HCT116 (cell line): Measurements from ENCODE around the gene GTF2F1. TPM values are rescaled to one million over a fixed set of nuclear protein-coding genes. Genes with fewer than 3 reads are reported as not detected.

ENCODE experiments used
- ATAC-seq: fragments of 200-7000 bp; cut with Tn5 transposase; 2 replicates; pipeline ENCODE4 v1.9.1; 2020; ENCODE audit warnings: mild to moderate bottlenecking, moderate library complexity
- BruUV-seq: library from RNA; stranded (reverse); fragments of 400-500 nt; replicated peaks from 2 replicates; lab custom pipeline; 2021; lab: Mats Ljungman, UMichigan
- CTCF ChIA-PET: fragments of 300-600 bp; sonication (Branson Sonifier 250); formaldehyde crosslinking; loops from one replicate; lab custom pipeline; 2021; ENCODE audit warnings: antibody characterized with exemption; lab: Charles Lee
- POLR2A ChIA-PET: fragments of 300-600, 350-600 bp; sonication (Branson Sonifier 250); formaldehyde crosslinking; loops from one replicate; lab custom pipeline; 2021; ENCODE audit warnings: antibody characterized with exemption; lab: Charles Lee
- RAD21 ChIA-PET, 2 experiments: fragments of 300-600 bp; sonication (Branson Sonifier 250); formaldehyde crosslinking; loops; one replicate each; lab custom pipeline; 2023; ENCODE audit warnings: low total read pairs in 2 of 2; ENCODE audit not compliant: uncharacterized antibody in 2 of 2, unreplicated experiment in 2 of 2, low non-redundant PET in 1 of 2; lab: Charles Lee
- DNase-seq: peaks from one replicate; pipeline ENCODE4 v3.0.0-alpha.2; 2010; ENCODE audit warnings: low read depth, low spot score
- H2AFZ ChIP-seq: fragments of 200-600 bp; shearing (Covaris generic), sonication (generic); 2 replicates; pipeline ENCODE4 v1.6.1; 2017; ENCODE audit warnings: low read depth, mixed run types, mixed read lengths, antibody characterized with exemption, low read length; ENCODE audit not compliant: poor library complexity, severe bottlenecking
- H3K27ac ChIP-seq: 2 replicates; pipeline ENCODE4 v1.5.1; 2012; ENCODE audit warnings: low read depth, low read length
- H3K27me3 ChIP-seq: fragments of 200-600 bp; sonication (generic); 2 replicates; pipeline ENCODE4 v1.6.1; 2016; ENCODE audit warnings: mixed run types, low read length, mixed read lengths; ENCODE audit not compliant: insufficient read depth
- H3K36me3 ChIP-seq, 2 experiments: fragments of 200-500 bp in 1 of 2; fragments of 200-600 bp in 1 of 2; sonication (Bioruptor generic) in 1 of 2; sonication (generic) in 1 of 2; 2 replicates each; pipeline versions ENCODE4 v1.5.1 to v1.6.1; 2014 to 2016; ENCODE audit warnings: low read length in 2 of 2, inconsistent platforms in 1 of 2, mixed read lengths in 1 of 2, mixed run types in 1 of 2; ENCODE audit not compliant: insufficient read depth in 2 of 2, control insufficient read depth in 1 of 2
- H3K4me1 ChIP-seq, 2 experiments: fragments of 200-600 bp in 1 of 2; sonication (generic) in 1 of 2; 2 replicates each; pipeline versions ENCODE4 v1.5.1 to v1.6.1; 2012 to 2017; ENCODE audit warnings: low read length in 2 of 2, inconsistent platforms in 1 of 2, mild to moderate bottlenecking in 1 of 2, mixed read lengths in 1 of 2, mixed run types in 1 of 2, moderate library complexity in 1 of 2; ENCODE audit not compliant: insufficient read depth in 2 of 2, control insufficient read depth in 1 of 2
- H3K4me2 ChIP-seq: fragments of 200-600 bp; sonication (generic); 2 replicates; pipeline ENCODE4 v1.6.1; 2017; ENCODE audit warnings: mixed run types, low read length, mixed read lengths
- H3K4me3 ChIP-seq, 2 experiments: fragments of 200-600 bp in 1 of 2; sonication (generic) in 1 of 2; replicated peaks in 1 of 2; 2 replicates each; pipeline ENCODE4 v1.5.1; 2011 to 2016; ENCODE audit warnings: low read length in 2 of 2, control low read depth in 1 of 2, low read depth in 1 of 2, mild to moderate bottlenecking in 1 of 2, mixed read lengths in 1 of 2, mixed run types in 1 of 2
- H3K79me2 ChIP-seq: fragments of 200-600 bp; sonication (generic); 2 replicates; pipeline ENCODE4 v1.6.1; 2017; ENCODE audit warnings: mild to moderate bottlenecking, mixed run types, low read length, moderate library complexity, mixed read lengths; ENCODE audit not compliant: insufficient read depth
- H3K9ac ChIP-seq: fragments of 200-600 bp; sonication (generic); 2 replicates; pipeline ENCODE4 v1.6.1; 2016; ENCODE audit warnings: low read length, mixed read lengths
- H3K9me2 ChIP-seq: fragments of 200-600 bp; sonication (generic), shearing (Covaris generic); 2 replicates; pipeline ENCODE4 v1.6.1; 2017; ENCODE audit warnings: mixed run types, mild to moderate bottlenecking, moderate library complexity; ENCODE audit not compliant: insufficient read depth
- H3K9me3 ChIP-seq, 2 experiments: fragments of 200-500 bp in 1 of 2; fragments of 200-600 bp in 1 of 2; sonication (Bioruptor generic) in 1 of 2; sonication (generic) in 1 of 2; 2 replicates each; pipeline ENCODE4 v1.6.1; 2014 to 2017; ENCODE audit warnings: low read length in 2 of 2, mixed read lengths in 2 of 2, inconsistent platforms in 1 of 2, low read depth in 1 of 2, mild to moderate bottlenecking in 1 of 2, mixed run types in 1 of 2, moderate library complexity in 1 of 2; ENCODE audit not compliant: control insufficient read depth in 1 of 2, insufficient read depth in 1 of 2
- H4K20me1 ChIP-seq: fragments of 200-600 bp; sonication (generic), shearing (Covaris generic); 2 replicates; pipeline ENCODE4 v1.6.1; 2017; ENCODE audit warnings: mixed run types, mild to moderate bottlenecking, moderate library complexity; ENCODE audit not compliant: insufficient read depth
- CBX3 ChIP-seq: IDR thresholded peaks from 2 replicates; pipeline ENCODE4 v1.6.1; 2012; ENCODE audit warnings: low read depth
- CEBPB ChIP-seq: IDR thresholded peaks from 2 replicates; pipeline ENCODE4 v1.6.1; 2012; ENCODE audit warnings: low read depth
- EGR1 ChIP-seq: IDR thresholded peaks from 2 replicates; pipeline ENCODE4 v1.6.1; 2012; ENCODE audit warnings: low read depth
- EZH2 ChIP-seq: fragments of 200-600 bp; sonication (generic); IDR thresholded peaks from 2 replicates; pipeline ENCODE4 v1.6.1; 2017; ENCODE audit warnings: antibody characterized with exemption, mixed run types
- FOSL1 ChIP-seq: IDR thresholded peaks from 2 replicates; pipeline ENCODE4 v1.6.1; 2012; ENCODE audit warnings: low read depth
- JUND ChIP-seq: IDR thresholded peaks from 2 replicates; pipeline ENCODE4 v1.6.1; 2012
- POLR2A ChIP-seq: IDR thresholded peaks from 2 replicates; pipeline ENCODE4 v1.7.0; 2011; ENCODE audit warnings: borderline replicate concordance; ENCODE audit not compliant: insufficient read depth, insufficient read length; ENCODE audit errors: extremely low read depth
- POLR2AphosphoS5 ChIP-seq: IDR thresholded peaks from 2 replicates; pipeline ENCODE4 v1.6.1; 2011; ENCODE audit warnings: mild to moderate bottlenecking, low read depth, low read length, moderate library complexity
- RAD21 ChIP-seq: IDR thresholded peaks from 2 replicates; pipeline ENCODE4 v1.6.1; 2012; ENCODE audit warnings: low read depth, mild to moderate bottlenecking
- SIN3A ChIP-seq: IDR thresholded peaks from 2 replicates; pipeline ENCODE4 v1.6.1; 2012; ENCODE audit warnings: low read depth
- SP1 ChIP-seq: IDR thresholded peaks from 2 replicates; pipeline ENCODE4 v1.6.1; 2012; ENCODE audit warnings: low read depth
- SRF ChIP-seq: IDR thresholded peaks from 2 replicates; pipeline ENCODE4 v1.6.1; 2012; ENCODE audit warnings: low read depth
- TCF7L2 ChIP-seq: IDR thresholded peaks from 2 replicates; pipeline ENCODE4 v1.7.0; 2011; ENCODE audit warnings: borderline replicate concordance, inconsistent platforms; ENCODE audit not compliant: insufficient read depth, insufficient read length; ENCODE audit errors: extremely low read depth
- YY1 ChIP-seq: IDR thresholded peaks from 2 replicates; pipeline ENCODE4 v1.6.1; 2011; ENCODE audit warnings: low read length, low read depth, moderate library complexity, mild to moderate bottlenecking; ENCODE audit not compliant: insufficient replicate concordance; ENCODE audit errors: extremely low read depth
- ZFX ChIP-seq: fragments of 450-650 bp; IDR thresholded peaks from 2 replicates; pipeline ENCODE4 v1.6.1; 2017
- intact Hi-C: fragments of 100-400 bp; cut with micrococcal nuclease; formaldehyde crosslinking; loops from 2 replicates; pipeline ENCODE4 v1.10.0; 2022
- total RNA-seq: library from RNA; stranded (reverse); gene quantifications from one replicate; pipeline ENCODE4 v1.2.1, GENCODE V29; 2021; ENCODE audit not compliant: unreplicated experiment
- TF ChIP-seq, protein P1 (sequence below): IDR thresholded peaks from 2 replicates; pipeline ENCODE4 v1.6.1; 2012
- TF ChIP-seq, protein P2 (sequence below): IDR thresholded peaks from 2 replicates; pipeline ENCODE4 v1.6.1; 2012
- TF ChIP-seq, protein P3 (sequence below): IDR thresholded peaks from 2 replicates; pipeline ENCODE4 v1.6.1; 2011; ENCODE audit warnings: mild to moderate bottlenecking, low read length, moderate library complexity; ENCODE audit not compliant: insufficient replicate concordance; ENCODE audit errors: extremely low read depth
- TF ChIP-seq, protein P4 (sequence below), 3 experiments: fragments of 200-600 bp in 1 of 3; sonication (generic) in 1 of 3; IDR thresholded peaks in 2 of 3; conservative IDR thresholded peaks in 1 of 3; 2 replicates each; pipeline ENCODE4 v1.5.1; 2012 to 2017; ENCODE audit warnings: low read depth in 2 of 3, low read length in 2 of 3, antibody characterized with exemption in 1 of 3, borderline replicate concordance in 1 of 3, control low read depth in 1 of 3, mild to moderate bottlenecking in 1 of 3, mixed read lengths in 1 of 3, mixed run types in 1 of 3, moderate library complexity in 1 of 3; ENCODE audit not compliant: insufficient read depth in 1 of 3

The GTF2F1 gene
- total RNA-seq, 1 experiment from 2014 or later: 82.0 TPM

DNA sequence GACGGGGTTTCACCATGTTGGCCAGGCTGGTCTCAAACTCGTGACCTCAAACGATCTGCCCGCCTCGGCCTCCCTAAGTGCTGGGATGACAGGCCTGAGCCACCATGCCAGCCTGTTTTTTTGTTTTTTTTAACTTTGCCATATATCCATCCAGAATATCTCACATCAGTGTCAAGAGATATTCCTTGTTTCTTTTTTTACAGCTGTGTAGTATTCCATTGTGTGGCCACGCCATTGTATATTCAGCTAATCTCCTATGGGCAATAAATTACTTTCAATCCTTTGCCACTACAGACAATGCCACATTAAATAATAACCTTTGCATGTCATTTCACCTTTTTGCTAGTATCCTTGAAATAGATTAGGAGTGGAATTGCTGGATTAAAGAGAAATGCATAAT lies 16.4 kb upstream of the GTF2F1 start:
- POLR2A ChIA-PET: interaction anchor here (1.7 kb wide), 1 partner anchor 15 kb away, joined by 7 read pairs; the partner anchor contains the start of gene KHSRP
- no peaks in the 10 kb centered on the region for H3K79me2 ChIP-seq
- H3K27me3 ChIP-seq: no peaks in the 10 kb centered on the region
- no peak overlapping the region for H3K4me3 ChIP-seq
- H4K20me1 ChIP-seq: no peaks in the 10 kb centered on the region
- BruUV-seq: no TSS peak
- no peak overlapping the region for H3K27ac ChIP-seq
- H3K4me1 ChIP-seq: no peaks in the 10 kb centered on the region
- H3K9ac ChIP-seq: no peak overlapping the region
- H3K9me2 ChIP-seq: no peaks in the 10 kb centered on the region
- peaks cover 4 to 10% of the 10 kb centered on the region in 2 experiments; a peak in 3 of 4 replicates for H3K36me3 ChIP-seq
- H2AFZ ChIP-seq: no peak overlapping the region
- DNase-seq (no peak), ATAC-seq (no peak)
- no peak overlapping the region for H3K4me2 ChIP-seq
- RAD21 ChIA-PET: no interaction called here
- H3K9me3 ChIP-seq: no peaks in the 10 kb centered on the region
- CTCF ChIA-PET: interaction anchor here (0.7 kb wide), 1 partner anchor 164 kb away, joined by 4 read pairs; no protein-coding TSS in a partner anchor
- TF ChIP-seq POLR2AphosphoS5 (no peak), POLR2A (no peak), ZFX (no peak), CBX3 (no peak), EZH2 (no peak), TCF7L2 (no peak), EGR1 (no peak), SP1 (no peak), RAD21 (no peak), YY1 (no peak), SIN3A (no peak), SRF (no peak), JUND (no peak), CEBPB (no peak), FOSL1 (no peak)
- TF ChIP-seq, protein P1, sequence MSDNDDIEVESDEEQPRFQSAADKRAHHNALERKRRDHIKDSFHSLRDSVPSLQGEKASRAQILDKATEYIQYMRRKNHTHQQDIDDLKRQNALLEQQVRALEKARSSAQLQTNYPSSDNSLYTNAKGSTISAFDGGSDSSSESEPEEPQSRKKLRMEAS: no peak
- TF ChIP-seq, protein P2, sequence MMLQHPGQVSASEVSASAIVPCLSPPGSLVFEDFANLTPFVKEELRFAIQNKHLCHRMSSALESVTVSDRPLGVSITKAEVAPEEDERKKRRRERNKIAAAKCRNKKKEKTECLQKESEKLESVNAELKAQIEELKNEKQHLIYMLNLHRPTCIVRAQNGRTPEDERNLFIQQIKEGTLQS: no peak
- TF ChIP-seq, protein P3, sequence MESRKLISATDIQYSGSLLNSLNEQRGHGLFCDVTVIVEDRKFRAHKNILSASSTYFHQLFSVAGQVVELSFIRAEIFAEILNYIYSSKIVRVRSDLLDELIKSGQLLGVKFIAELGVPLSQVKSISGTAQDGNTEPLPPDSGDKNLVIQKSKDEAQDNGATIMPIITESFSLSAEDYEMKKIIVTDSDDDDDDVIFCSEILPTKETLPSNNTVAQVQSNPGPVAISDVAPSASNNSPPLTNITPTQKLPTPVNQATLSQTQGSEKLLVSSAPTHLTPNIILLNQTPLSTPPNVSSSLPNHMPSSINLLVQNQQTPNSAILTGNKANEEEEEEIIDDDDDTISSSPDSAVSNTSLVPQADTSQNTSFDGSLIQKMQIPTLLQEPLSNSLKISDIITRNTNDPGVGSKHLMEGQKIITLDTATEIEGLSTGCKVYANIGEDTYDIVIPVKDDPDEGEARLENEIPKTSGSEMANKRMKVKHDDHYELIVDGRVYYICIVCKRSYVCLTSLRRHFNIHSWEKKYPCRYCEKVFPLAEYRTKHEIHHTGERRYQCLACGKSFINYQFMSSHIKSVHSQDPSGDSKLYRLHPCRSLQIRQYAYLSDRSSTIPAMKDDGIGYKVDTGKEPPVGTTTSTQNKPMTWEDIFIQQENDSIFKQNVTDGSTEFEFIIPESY: no peak
- TF ChIP-seq, protein P4, sequence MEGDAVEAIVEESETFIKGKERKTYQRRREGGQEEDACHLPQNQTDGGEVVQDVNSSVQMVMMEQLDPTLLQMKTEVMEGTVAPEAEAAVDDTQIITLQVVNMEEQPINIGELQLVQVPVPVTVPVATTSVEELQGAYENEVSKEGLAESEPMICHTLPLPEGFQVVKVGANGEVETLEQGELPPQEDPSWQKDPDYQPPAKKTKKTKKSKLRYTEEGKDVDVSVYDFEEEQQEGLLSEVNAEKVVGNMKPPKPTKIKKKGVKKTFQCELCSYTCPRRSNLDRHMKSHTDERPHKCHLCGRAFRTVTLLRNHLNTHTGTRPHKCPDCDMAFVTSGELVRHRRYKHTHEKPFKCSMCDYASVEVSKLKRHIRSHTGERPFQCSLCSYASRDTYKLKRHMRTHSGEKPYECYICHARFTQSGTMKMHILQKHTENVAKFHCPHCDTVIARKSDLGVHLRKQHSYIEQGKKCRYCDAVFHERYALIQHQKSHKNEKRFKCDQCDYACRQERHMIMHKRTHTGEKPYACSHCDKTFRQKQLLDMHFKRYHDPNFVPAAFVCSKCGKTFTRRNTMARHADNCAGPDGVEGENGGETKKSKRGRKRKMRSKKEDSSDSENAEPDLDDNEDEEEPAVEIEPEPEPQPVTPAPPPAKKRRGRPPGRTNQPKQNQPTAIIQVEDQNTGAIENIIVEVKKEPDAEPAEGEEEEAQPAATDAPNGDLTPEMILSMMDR (IDR thresholded peaks at IDR 0.05 in 2 of 3, conservative IDR thresholded peaks at IDR 0.05 in 1 of 3; ENCODE audit: borderline replicate concordance in 1 of 3, insufficient read depth in 1 of 3, low read depth in 2 of 3, low read length in 2 of 3): no peak
- intact Hi-C loops: no loop called here
